Measurements from ENCODE around the gene PCDHGA6.
"Not testable (repeated sequence)": the region's sequence is repeated elsewhere in the genome, so short reads cannot be mapped to it uniquely, and the experiment has no call there.

PCDHGA6 gene

DNA sequence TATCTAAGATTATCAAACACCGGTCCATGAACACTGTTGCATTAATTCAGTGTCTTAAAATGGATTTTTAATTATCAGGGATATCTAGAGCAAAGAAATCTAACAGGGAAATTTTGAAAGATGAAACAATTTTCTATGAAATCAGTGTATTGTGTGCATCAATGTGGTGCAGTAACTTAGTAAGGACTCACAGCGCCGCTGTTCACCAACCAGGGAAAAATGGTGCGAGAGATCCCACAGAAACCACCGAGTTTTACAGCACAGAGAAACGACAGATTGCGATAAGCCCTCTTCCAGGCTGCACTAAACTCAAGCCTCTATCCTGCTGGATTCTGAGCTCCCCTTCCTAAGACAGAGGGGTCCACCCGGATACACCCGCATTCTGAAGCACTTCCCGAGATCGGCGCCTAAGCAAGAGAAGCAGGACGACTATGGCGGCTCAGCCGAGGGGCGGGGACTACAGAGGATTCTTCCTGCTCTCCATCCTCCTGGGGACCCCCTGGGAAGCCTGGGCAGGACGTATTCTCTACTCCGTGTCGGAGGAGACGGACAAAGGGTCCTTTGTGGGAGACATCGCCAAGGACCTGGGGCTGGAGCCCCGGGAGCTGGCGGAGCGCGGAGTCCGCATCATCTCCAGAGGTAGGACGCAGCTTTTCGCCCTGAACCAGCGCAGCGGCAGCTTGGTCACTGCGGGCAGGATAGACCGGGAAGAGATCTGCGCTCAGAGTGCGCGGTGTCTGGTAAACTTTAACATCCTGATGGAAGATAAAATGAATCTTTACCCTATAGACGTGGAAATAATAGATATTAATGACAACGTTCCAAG, 9.0 kb downstream of the PCDHGA6 start, which contains the start of gene PCDHGA7:
Gene PCDHGA7 (plus strand): TSS at position 274 of the 826 bp plus-strand sequence. CDS start 158 bp downstream, at position 432.
- TF ChIP-seq, protein P1, sequence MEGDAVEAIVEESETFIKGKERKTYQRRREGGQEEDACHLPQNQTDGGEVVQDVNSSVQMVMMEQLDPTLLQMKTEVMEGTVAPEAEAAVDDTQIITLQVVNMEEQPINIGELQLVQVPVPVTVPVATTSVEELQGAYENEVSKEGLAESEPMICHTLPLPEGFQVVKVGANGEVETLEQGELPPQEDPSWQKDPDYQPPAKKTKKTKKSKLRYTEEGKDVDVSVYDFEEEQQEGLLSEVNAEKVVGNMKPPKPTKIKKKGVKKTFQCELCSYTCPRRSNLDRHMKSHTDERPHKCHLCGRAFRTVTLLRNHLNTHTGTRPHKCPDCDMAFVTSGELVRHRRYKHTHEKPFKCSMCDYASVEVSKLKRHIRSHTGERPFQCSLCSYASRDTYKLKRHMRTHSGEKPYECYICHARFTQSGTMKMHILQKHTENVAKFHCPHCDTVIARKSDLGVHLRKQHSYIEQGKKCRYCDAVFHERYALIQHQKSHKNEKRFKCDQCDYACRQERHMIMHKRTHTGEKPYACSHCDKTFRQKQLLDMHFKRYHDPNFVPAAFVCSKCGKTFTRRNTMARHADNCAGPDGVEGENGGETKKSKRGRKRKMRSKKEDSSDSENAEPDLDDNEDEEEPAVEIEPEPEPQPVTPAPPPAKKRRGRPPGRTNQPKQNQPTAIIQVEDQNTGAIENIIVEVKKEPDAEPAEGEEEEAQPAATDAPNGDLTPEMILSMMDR (IDR thresholded peaks at IDR 0.05; ENCODE audit: low read depth, low read length) = no peak
- H3K4me3 ChIP-seq (ENCODE audit: low read depth, low read length) = no peak within 1 kb of the TSS
- no peak within 1 kb of the TSS for H3K27ac ChIP-seq
- no peaks in the 10 kb centered on the region for H3K36me3 ChIP-seq
- no peak for DNase-seq
- peaks cover 13% of the 10 kb centered on the region for H3K9me3 ChIP-seq (ENCODE audit: severe bottlenecking)
- H3K27me3 ChIP-seq (ENCODE audit: insufficient read depth, low read depth, severe bottlenecking) = no peaks in the 10 kb centered on the region

DNA sequence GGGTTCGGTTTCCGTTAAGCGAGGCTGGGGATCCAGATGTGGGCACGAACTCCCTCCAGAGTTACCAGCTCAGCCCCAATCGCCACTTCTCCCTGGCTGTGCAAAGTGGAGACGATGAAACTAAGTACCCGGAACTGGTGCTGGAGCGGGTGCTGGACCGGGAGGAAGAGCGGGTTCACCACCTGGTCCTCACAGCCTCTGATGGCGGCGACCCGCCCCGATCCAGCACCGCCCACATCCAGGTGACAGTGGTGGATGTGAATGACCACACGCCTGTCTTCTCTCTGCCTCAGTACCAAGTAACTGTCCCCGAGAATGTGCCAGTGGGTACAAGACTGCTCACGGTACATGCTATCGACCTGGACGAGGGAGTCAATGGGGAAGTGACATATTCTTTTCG, 9.7 kb downstream of the PCDHGA6 start:
- no peak for DNase-seq
- Histone ChIP-seq H3K27ac (no peak overlapping the region), H3K9me3 (ENCODE audit: severe bottlenecking) (peaks cover 13% of the 10 kb centered on the region), H3K27me3 (ENCODE audit: insufficient read depth, low read depth, severe bottlenecking) (no peaks in the 10 kb centered on the region), H3K36me3 (no peaks in the 10 kb centered on the region), H3K4me3 (ENCODE audit: low read depth, low read length) (no peak overlapping the region)
- TF ChIP-seq, protein P1 (IDR thresholded peaks at IDR 0.05; ENCODE audit: low read depth, low read length) = no peak

GRCh38 chr5:141384471-141385267, 11.0 kb downstream of the PCDHGA6 start:
- Histone ChIP-seq H3K4me3 (ENCODE audit: low read depth, low read length) (no peak overlapping the region), H3K9me3 (ENCODE audit: severe bottlenecking) (peaks cover 13% of the 10 kb centered on the region), H3K27ac (no peak overlapping the region), H3K36me3 (no peaks in the 10 kb centered on the region), H3K27me3 (ENCODE audit: insufficient read depth, low read depth, severe bottlenecking) (no peaks in the 10 kb centered on the region)
- TF ChIP-seq, protein P1 (IDR thresholded peaks at IDR 0.05; ENCODE audit: low read depth, low read length) = no peak
- no peak for DNase-seq

DNA sequence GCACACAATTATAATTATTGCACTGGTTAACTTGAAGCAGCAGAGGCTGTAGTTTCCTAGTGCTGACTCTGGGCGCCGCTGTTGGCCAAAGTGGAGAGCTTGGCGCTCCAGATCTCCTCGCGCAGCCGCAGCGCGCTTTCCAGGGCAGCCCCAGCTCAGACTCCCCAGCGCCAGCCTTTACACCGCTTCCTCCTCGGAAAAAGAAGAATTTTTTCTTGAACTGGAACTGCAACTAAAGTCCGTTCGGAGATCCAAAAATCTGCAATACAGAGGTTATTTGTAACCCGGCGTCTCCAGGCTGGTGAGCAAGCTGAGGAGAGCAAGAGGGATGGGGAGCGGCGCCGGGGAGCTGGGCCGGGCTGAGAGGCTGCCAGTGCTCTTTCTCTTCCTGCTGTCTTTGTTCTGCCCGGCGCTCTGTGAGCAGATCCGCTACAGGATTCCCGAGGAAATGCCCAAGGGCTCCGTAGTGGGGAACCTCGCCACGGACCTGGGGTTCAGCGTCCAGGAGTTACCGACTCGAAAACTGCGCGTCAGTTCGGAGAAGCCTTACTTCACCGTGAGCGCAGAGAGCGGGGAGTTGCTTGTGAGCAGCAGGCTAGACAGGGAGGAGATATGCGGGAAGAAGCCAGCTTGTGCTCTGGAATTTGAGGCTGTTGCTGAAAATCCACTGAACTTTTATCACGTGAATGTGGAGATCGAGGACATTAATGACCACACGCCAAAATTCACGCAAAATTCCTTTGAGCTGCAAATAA, 14.0 kb downstream of the PCDHGA6 start, which contains the start of gene PCDHGB4:
Gene PCDHGB4 (plus strand): TSS at position 142 of the 755 bp plus-strand sequence. CDS start 187 bp downstream, at position 329.
- not testable (repeated sequence) for H3K4me3 ChIP-seq (ENCODE audit: low read depth, low read length); H3K27me3 ChIP-seq (ENCODE audit: insufficient read depth, low read depth, severe bottlenecking); H3K27ac ChIP-seq; H3K36me3 ChIP-seq; DNase-seq
- H3K9me3 ChIP-seq (ENCODE audit: severe bottlenecking) = peaks cover 11% of the 10 kb centered on the region

DNA sequence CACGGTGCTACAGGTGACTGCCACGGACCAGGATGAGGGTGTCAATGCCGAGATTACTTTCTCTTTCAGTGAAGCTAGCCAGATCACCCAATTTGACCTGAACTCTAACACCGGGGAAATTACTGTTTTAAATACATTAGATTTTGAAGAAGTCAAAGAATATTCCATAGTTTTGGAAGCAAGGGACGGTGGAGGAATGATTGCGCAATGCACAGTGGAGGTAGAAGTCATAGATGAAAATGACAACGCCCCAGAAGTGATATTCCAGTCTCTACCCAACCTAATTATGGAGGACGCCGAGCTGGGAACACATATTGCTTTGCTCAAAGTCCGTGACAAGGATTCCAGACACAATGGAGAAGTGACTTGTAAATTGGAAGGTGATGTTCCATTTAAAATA, 15.0 kb downstream of the PCDHGA6 start:
- no peaks in the 10 kb centered on the region for H3K36me3 ChIP-seq
- H3K4me3 ChIP-seq (ENCODE audit: low read depth, low read length) = no peak overlapping the region
- no peak for DNase-seq
- TF ChIP-seq, protein P1 (IDR thresholded peaks at IDR 0.05; ENCODE audit: low read depth, low read length) = no peak
- H3K27me3 ChIP-seq (ENCODE audit: insufficient read depth, low read depth, severe bottlenecking) = no peaks in the 10 kb centered on the region
- peaks cover 6% of the 10 kb centered on the region for H3K9me3 ChIP-seq (ENCODE audit: severe bottlenecking)
- no peak overlapping the region for H3K27ac ChIP-seq
